Neural progenitor cell (in vitro differentiated cells): Measurements from ENCODE around the gene CDK5RAP2. TPM values are rescaled to one million over a fixed set of nuclear protein-coding genes. Genes with fewer than 3 reads are reported as not detected.

Experiments used
- DNase-seq: peaks from one replicate; pipeline ENCODE4 v3.0.0-alpha.2; 2016; ENCODE audit warnings: low spot score
- H2AFZ ChIP-seq: fragments of 200-600 bp; sonication (generic); replicated peaks from 2 replicates; pipeline ENCODE4 v1.6.1; 2016; ENCODE audit warnings: antibody characterized with exemption
- H3F3A ChIP-seq: fragments of 200-600 bp; sonication (generic); 2 replicates; pipeline ENCODE4 v1.6.1; 2016; ENCODE audit warnings: antibody characterized with exemption, low read depth
- H3K27ac ChIP-seq: fragments of 200-600 bp; sonication (generic); 2 replicates; pipeline ENCODE4 v1.5.1; 2016; ENCODE audit warnings: mild to moderate bottlenecking
- H3K27me3 ChIP-seq: fragments of 200-600 bp; sonication (generic); 2 replicates; pipeline ENCODE4 v1.6.1; 2016; ENCODE audit warnings: mild to moderate bottlenecking, moderate library complexity
- H3K36me3 ChIP-seq: fragments of 200-600 bp; sonication (generic); 2 replicates; pipeline ENCODE4 v1.5.1; 2016
- H3K4me1 ChIP-seq: fragments of 200-600 bp; sonication (generic); 2 replicates; pipeline ENCODE4 v1.6.1; 2016; ENCODE audit warnings: mixed run types
- H3K4me2 ChIP-seq: fragments of 200-600 bp; sonication (generic); 2 replicates; pipeline ENCODE4 v1.6.1; 2016
- H3K4me3 ChIP-seq: fragments of 200-600 bp; sonication (generic); 2 replicates; pipeline ENCODE4 v1.5.1; 2016
- H3K79me2 ChIP-seq: fragments of 200-600 bp; sonication (generic); 2 replicates; pipeline ENCODE4 v1.6.1; 2016; ENCODE audit warnings: low read depth
- H3K9ac ChIP-seq: fragments of 200-600 bp; sonication (generic); 2 replicates; pipeline ENCODE4 v1.6.1; 2016
- H3K9me3 ChIP-seq: fragments of 200-600 bp; sonication (generic); 2 replicates; pipeline ENCODE4 v1.5.1; 2016; ENCODE audit warnings: low read depth
- H4K20me1 ChIP-seq: fragments of 200-600 bp; sonication (generic); 2 replicates; pipeline ENCODE4 v1.6.1; 2016; ENCODE audit warnings: low read depth
- H3K27ac Mint-ChIP-seq: 3 replicates; pipeline ENCODE4 v1.8.0; 2021; ENCODE audit warnings: mixed read lengths
- H3K27me3 Mint-ChIP-seq: 2 replicates; pipeline ENCODE4 v1.8.0; 2022; ENCODE audit warnings: low read depth, mild to moderate bottlenecking, inconsistent platforms, moderate library complexity, mixed read lengths; ENCODE audit not compliant: insufficient read depth
- H3K36me3 Mint-ChIP-seq: 3 replicates; pipeline ENCODE4 v1.8.0; 2021; ENCODE audit warnings: mixed read lengths
- H3K4me1 Mint-ChIP-seq: 3 replicates; pipeline ENCODE4 v1.8.0; 2021; ENCODE audit warnings: mixed read lengths
- H3K4me3 Mint-ChIP-seq: 3 replicates; pipeline ENCODE4 v1.8.0; 2021; ENCODE audit warnings: mild to moderate bottlenecking, moderate library complexity, mixed read lengths
- H3K9me3 Mint-ChIP-seq: 3 replicates; pipeline ENCODE4 v1.8.0; 2020; ENCODE audit warnings: mixed read lengths
- CTCF ChIP-seq: fragments of 200-600 bp; sonication (generic); IDR thresholded peaks from 2 replicates; pipeline ENCODE4 v1.5.1; 2017; ENCODE audit warnings: antibody characterized with exemption, mild to moderate bottlenecking
- EZH2 ChIP-seq: fragments of 200-600 bp; sonication (generic); IDR thresholded peaks from 2 replicates; pipeline ENCODE4 v1.6.1; 2017; ENCODE audit warnings: antibody characterized with exemption, mild to moderate bottlenecking, moderate library complexity
- EZH2phosphoT487 ChIP-seq: fragments of 200-600 bp; sonication (generic); IDR thresholded peaks from 2 replicates; pipeline ENCODE4 v1.6.1; 2017; ENCODE audit warnings: antibody characterized with exemption
- total RNA-seq: library from RNA; depleted of rRNA; stranded (reverse); fragments of >200 nt; gene quantifications from 2 replicates; pipeline ENCODE4 v1.2.3, GENCODE V29; 2015; ENCODE audit warnings: low replicate concordance

Gene CDK5RAP2
- total RNA-seq, 1 donor from 2014 or later: 62.5 TPM

GRCh38 chr9:120402741-120403542, 177.0 kb downstream of the CDK5RAP2 start:
- Histone ChIP-seq H3K4me1 (no peaks in the 10 kb centered on the region), H3K9me3 (no peaks in the 10 kb centered on the region), H3F3A (no peaks in the 10 kb centered on the region), H3K4me2 (no peak overlapping the region), H3K36me3 (peaks cover 9% of the 10 kb centered on the region), H3K27ac (no peak overlapping the region), H3K4me3 (no peak overlapping the region), H3K79me2 (no peaks in the 10 kb centered on the region), H3K27me3 (no peaks in the 10 kb centered on the region), H3K9ac (no peak overlapping the region), H4K20me1 (peaks cover 3% of the 10 kb centered on the region), H2AFZ (no peak overlapping the region)
- Mint-ChIP-seq H3K4me1 (peaks cover 4% of the 10 kb centered on the region), H3K36me3 (peaks cover 54% of the 10 kb centered on the region), H3K4me3 (no peak overlapping the region), H3K27ac (peak overlapping the region; percentile 10), H3K9me3 (no peaks in the 10 kb centered on the region), H3K27me3 (peaks cover 6% of the 10 kb centered on the region)
- no peak for TF ChIP-seq CTCF
- TF ChIP-seq EZH2: no peak
- no peak for TF ChIP-seq EZH2phosphoT487
- no peak for DNase-seq

- H3K4me3 ChIP-seq: no peak overlapping the region
- H4K20me1 ChIP-seq: peaks cover 3% of the 10 kb centered on the region
- TF ChIP-seq EZH2phosphoT487 (no peak), CTCF (no peak), EZH2 (no peak)
- H3K27me3 ChIP-seq: no peaks in the 10 kb centered on the region
- no peak for DNase-seq
- H3K9me3 ChIP-seq: no peaks in the 10 kb centered on the region
- Mint-ChIP-seq H3K4me1 (peaks cover 4% of the 10 kb centered on the region), H3K9me3 (no peaks in the 10 kb centered on the region), H3K27me3 (peaks cover 5% of the 10 kb centered on the region), H3K36me3 (peaks cover 54% of the 10 kb centered on the region), H3K4me3 (no peak overlapping the region), H3K27ac (no peak overlapping the region)
- H3K4me1 ChIP-seq: no peaks in the 10 kb centered on the region
- H2AFZ ChIP-seq: no peak overlapping the region
- no peak overlapping the region for H3K9ac ChIP-seq
- peaks cover 9% of the 10 kb centered on the region for H3K36me3 ChIP-seq
- H3K4me2 ChIP-seq: no peak overlapping the region
- no peak overlapping the region for H3K27ac ChIP-seq
- H3F3A ChIP-seq: no peaks in the 10 kb centered on the region
- H3K79me2 ChIP-seq: no peaks in the 10 kb centered on the region
Observed at GRCh38 chr9:120399940-120400339, 180.0 kb downstream of the CDK5RAP2 start.

- peaks cover 50% of the 10 kb centered on the region for H3K36me3 Mint-ChIP-seq
- DNase-seq: no peak
Observed at GRCh38 chr9:120398286-120398685, 181.7 kb downstream of the CDK5RAP2 start.

More at GRCh38 chr9:120398286-120398685, 181.7 kb downstream of the CDK5RAP2 start:
- no peak overlapping the region for H3K4me3 Mint-ChIP-seq
- Histone ChIP-seq H3F3A (no peaks in the 10 kb centered on the region), H3K4me3 (no peak overlapping the region), H3K36me3 (peaks cover 9% of the 10 kb centered on the region), H2AFZ (no peak overlapping the region), H4K20me1 (no peaks in the 10 kb centered on the region), H3K27me3 (no peaks in the 10 kb centered on the region), H3K4me2 (no peak overlapping the region), H3K27ac (no peak overlapping the region), H3K4me1 (no peaks in the 10 kb centered on the region), H3K79me2 (no peaks in the 10 kb centered on the region), H3K9me3 (no peaks in the 10 kb centered on the region), H3K9ac (no peak overlapping the region)
- peaks cover 2% of the 10 kb centered on the region for H3K4me1 Mint-ChIP-seq
- no peak overlapping the region for H3K27ac Mint-ChIP-seq
- no peak for TF ChIP-seq EZH2phosphoT487
- no peak for TF ChIP-seq CTCF
- TF ChIP-seq EZH2: no peak
- H3K9me3 Mint-ChIP-seq: no peaks in the 10 kb centered on the region
- peaks cover 5% of the 10 kb centered on the region for H3K27me3 Mint-ChIP-seq
